ENCODE measurements around the gene GALT.

GRCh38 chr9:34637356-34638137, 8.9 kb upstream of the GALT start, which contains the start of gene SIGMAR1:
- TF ChIP-seq CTCF (IDR thresholded peaks at IDR 0.05) (peak in 1 of 3 experiments; percentile 5), POLR2A (IDR thresholded peaks at IDR 0.05) (peak in 1 of 2 donors; percentile 68), POLR2AphosphoS5 (IDR thresholded peaks at IDR 0.05; ENCODE audit: insufficient read depth in 1 of 2, low read depth in 1 of 2) (peak; percentile 85 to 92)

Data from vagina (tissue), 2 donors.